CD4-positive, alpha-beta T cell treated with Interleukin-4 for 1 hour (primary cell): ENCODE measurements around the gene TRIM56.
"Not testable (repeated sequence)": the region's sequence is repeated elsewhere in the genome, so short reads cannot be mapped to it uniquely, and the experiment has no call there.

Experiments used
- DNase-seq, 2 donors: peaks; one replicate each; pipeline ENCODE4 v3.0.0-alpha.2; 2020 to 2022

The TRIM56 gene

DNA sequence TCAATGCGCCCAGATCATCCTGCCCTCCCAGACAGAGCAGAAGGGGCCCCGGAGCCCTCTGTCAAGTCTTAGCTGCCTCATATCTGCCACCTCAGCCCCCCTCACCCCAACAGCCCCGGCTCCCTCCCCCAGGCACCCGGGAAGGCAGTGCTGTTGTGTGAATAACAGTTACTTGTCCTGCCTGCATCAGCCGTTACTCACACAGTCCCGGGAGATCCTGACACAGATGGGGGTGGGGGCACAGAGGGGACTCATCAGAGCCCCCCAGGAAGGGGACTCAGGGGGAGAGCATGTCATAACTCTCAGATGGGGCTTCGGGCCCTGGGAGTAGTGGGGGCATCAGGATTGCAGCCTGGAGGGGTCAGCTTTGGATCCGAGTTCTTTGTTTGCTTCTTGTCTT is 29.2 kb downstream of the TRIM56 start:
- DNase-seq: no peak

DNA sequence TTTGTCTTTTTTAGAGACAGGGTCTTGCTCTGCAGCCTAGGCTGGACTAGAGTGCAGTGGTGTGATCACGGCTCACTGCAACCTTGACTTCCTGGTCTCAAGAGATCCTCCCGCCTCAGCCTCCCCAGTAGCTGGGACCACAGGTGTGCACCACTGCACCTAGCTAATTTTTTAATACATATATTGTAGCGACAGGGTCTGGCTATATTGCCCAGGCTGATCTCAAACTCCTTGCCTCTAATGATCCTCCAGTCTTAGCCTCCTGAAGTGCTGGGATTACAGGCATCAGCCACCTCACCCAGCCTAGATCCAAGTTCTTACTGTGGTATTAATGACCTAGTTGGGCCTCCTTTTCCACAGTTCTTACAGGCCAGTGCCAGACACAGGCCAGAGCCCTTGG is 29.9 kb downstream of the TRIM56 start:
- no peak for DNase-seq

DNA sequence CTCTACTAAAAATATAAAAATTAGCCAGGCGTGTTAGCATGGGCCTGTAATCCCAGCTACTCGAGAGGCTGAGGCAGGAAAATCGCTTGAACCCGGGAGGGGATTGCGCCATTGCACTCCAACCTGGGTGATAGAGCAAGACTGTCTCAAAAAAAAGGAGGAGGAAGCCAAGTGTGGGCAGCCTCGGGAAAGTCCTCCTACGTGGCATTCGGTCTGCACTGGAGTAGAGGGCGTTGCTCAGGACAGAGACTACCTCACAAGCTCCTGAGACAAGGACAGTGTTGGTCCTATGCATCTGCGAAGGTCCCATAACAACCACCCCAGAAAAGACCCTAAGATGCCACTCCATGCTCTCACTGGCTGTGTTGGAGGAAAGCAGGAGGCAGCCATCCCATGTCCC is 31.6 kb downstream of the TRIM56 start:
- DNase-seq: no peak

DNA sequence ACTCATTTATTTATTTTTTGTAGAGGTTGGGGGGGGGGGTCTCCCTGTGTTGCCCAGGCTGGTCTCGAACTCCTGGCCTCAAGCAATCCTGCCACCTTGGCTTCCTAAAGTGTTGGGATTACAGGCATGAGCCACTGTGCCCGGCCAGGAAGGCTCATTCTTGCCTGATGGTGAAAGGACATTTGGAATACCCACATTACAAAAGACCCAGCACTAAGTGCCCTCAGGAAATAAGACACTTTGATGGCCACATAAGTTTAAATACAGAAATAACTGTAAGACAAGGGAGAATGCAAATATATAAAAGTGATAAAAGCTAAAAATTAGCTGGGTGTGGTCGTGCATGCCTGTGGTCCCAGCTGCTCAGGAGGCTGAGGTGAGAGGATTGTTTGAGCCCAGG is 33.6 kb downstream of the TRIM56 start:
- no peak for DNase-seq

DNA sequence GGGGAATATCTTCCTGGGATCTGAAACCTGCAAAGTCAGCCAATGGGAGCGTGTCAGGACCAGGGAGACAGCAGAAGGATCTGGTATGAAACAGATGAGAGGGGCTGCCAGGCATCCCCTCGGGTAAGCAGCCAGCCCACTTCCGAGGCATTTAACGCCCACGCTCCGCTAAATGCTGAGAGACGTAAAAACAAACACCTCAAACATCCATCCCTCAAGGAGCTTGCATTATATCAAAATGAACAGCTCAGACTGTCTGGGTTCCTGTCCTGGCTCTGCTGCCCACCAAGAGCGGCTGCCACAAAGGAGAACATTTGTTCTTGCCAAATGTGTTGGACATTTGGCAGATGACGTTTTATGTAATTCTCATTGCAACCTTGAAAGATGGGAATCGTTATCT is 34.6 kb downstream of the TRIM56 start:
- DNase-seq: no peak

DNA sequence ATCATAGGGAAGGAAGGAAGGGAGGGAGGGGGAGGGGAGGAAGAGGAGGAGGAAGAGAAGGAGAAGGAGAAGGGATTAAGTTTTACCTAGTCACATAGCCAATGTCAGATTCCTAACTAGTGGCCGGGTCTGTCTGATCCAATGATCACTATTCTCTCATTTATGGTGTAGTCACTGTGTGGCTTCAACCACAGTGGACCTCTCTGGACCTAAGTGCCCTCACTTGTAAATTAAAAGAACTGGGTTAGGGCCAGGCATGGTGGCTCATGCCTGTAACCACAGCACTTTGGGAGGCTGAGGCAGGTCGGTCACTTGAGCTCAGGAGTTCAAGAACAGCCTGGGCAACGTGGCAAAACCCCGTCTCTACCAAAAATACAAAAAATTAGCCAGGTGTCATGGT is 35.0 kb downstream of the TRIM56 start:
- no peak for DNase-seq

DNA sequence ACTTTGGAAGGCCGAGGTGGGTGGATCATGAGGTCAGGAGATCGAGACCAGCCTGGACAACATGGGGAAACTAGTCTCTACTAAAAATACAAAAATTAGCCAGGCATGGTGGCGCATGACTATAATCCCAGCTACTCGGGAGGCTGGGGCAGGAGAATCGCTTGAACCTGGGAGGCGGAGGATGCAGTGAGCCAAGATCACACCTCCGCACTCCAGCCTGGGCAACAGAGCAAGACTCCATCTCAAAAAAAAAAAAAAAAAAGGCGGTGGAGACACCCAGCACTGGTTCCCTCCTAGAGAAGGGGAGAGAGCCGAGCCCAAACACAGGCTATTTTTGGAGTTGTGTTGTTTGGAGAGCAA is 36.3 kb downstream of the TRIM56 start:
- not testable (repeated sequence) for DNase-seq

DNA sequence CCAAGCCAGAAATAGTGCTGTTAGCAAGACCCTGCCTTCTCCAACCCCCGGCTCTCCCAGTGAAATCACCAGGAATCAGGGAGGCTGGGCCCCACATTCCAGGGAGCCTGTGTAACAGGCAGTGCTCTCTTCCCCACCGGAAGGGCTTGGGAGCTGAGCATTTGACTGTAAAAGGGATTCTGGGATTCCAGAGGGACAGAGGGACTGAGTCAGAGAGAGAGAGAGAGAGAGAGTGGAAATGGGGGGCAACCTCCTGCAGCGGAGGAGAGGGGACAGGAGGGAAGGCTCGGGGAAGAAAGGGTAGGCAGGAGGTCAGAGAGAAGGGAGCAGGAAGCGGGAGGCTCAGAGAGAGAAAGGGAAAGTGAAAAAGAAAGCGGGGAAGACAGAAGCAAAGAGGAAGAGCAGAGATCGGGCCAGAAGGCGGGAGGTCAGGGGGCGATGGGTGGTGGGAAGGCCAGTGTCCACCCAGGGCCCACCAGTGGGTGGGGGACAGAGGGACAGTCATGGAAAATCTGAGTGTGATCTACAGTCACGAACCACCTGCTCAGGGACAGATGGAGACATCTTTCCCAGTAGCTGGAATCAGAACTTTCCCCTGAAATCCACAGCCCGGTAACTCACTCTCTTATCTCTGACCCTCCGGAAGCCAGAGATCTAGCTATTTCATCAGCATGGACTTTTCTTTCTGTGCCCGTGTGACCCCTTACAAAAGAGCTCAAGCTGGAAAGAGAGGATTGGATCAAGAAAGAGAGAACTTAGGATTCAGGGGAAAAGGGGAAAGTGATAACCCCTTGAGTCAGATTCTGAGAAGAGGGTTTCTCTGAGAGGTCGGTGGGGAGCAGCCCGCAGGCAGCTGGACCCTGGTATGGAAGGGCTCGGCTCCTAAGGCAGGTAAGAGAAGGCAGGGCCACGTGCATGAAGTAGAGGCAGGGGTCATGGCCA is 37.0 kb downstream of the TRIM56 start:
- DNase-seq: no peak

DNA sequence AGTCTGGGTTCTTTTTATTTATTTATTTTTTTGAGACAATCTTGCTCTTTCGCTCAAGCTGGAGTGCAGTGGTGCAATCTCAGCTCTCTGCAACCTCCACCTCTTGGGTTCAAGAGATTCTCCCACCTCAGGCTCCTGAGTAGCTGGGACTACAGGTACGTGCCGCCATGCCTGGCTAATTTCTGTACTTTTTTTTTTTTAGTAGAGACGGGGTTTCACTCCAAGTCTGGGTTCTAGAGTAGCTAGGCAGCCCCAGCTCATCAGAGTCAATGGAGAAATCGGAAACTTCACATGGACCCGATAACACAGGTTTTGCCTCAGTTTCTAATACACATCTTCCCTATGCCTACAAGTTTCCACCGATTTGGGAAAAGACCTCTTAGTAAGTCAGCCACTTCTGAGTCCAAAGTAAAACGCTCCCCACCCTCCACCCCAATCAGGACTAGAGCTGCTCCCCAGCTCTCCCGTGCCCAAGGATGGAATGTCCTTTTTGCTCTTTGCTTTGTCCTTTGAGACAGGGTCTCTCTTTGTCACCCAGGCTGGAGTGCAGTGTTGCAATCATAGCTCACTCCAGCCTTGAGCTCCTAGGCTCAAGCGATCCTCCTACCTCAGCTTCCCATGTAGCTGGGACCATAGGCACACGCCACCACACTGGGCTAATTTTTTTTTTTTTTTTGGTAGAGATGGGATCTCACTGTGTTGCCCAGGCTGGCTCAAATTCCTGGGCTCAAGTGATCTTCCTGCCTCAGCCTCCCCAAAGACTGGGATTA is 37.8 kb downstream of the TRIM56 start:
- DNase-seq: no peak

DNA sequence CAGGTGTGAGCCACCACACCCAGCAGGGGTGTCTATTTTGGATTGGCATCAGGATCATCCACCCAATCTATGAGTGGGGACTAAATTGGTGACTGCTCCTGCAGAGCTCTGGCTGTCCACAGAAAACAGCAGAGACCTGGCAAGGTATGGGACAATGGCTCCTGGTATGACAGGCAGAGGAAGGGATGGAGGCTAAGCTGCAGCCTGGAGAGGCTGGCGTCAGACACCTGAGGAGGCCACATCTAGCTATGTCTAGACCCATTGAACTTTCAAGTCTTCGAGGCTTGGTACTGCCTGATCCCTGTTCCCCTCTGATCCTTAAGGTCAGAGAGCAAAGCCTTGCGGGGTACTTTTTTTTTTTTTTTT is 38.4 kb downstream of the TRIM56 start:
- DNase-seq: no peak

DNA sequence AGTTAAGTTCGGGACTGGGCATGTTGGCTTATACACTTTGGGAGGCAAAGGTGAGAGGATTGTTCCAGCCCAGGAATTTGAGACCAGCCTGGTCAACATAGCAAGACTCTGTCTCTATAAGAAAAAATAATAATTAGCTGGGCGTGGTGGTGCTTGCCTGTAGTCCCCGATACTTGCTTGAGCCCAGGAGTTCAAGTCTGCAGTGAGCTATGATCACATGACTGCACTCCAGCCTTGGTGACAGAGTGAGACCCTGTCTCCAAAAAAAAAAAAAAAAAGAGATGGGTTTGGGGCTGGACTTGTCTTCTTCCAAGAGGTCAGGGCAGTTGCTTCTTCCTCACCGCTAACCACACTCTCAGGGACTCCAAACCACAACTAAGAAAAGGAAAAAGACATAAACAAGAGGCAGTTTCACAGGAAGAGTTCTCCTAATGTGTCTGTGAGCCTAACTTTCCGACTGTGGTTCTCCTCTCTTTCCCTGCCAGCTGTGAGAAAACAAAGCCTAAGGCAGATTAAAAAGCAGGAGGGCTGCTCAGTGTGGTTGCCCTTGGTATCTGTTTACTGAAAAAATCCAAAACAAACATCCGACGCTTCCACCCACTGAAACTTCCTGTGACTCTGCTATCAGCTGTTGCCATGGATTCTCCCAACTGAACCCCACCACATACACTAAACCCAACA is 39.2 kb downstream of the TRIM56 start:
- DNase-seq: no peak

DNA sequence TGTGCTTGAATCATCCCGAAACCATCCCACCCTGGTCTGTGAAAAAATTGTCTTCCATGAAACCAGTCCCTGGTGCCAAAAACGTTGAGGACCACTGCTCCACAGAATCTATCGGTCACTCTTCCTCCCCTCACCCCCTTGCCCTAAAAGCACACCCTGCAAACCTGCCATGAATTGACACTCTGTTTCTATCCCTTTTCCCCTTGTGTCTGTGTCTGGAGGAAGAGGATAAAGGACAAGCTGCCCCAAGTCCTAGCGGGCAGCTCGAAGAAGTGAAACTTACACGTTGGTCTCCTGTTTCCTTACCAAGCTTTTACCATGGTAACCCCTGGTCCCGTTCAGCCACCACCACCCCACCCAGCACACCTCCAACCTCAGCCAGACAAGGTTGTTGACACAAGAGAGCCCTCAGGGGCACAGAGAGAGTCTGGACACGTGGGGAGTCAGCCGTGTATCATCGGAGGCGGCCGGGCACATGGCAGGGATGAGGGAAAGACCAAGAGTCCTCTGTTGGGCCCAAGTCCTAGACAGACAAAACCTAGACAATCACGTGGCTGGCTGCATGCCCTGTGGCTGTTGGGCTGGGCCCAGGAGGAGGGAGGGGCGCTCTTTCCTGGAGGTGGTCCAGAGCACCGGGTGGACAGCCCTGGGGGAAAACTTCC is 40.8 kb downstream of the TRIM56 start:
- peak; percentile 13 to 55 for DNase-seq

DNA sequence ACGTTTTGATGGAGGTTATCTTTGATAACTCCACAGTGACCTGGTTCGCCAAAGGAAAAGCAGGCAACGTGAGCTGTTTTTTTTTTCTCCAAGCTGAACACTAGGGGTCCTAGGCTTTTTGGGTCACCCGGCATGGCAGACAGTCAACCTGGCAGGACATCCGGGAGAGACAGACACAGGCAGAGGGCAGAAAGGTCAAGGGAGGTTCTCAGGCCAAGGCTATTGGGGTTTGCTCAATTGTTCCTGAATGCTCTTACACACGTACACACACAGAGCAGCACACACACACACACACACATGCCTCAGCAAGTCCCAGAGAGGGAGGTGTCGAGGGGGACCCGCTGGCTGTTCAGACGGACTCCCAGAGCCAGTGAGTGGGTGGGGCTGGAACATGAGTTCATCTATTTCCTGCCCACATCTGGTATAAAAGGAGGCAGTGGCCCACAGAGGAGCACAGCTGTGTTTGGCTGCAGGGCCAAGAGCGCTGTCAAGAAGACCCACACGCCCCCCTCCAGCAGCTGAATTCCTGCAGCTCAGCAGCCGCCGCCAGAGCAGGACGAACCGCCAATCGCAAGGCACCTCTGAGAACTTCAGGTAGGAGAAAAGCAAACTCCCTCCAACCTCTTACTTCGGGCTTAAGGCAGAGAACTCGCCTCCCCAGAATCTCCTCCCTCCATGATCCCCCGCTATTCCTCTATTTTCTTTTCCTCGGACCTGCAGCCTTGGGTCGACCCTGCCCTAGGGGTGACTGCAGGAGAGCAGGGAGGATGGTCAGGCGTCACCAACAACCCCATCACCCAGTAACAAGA is 41.6 kb downstream of the TRIM56 start, which contains the start of gene SERPINE1:
Gene SERPINE1, plus strand, starts transcription at position 454 of the 809 bp plus-strand sequence. CDS start 1,290 bp downstream, outside the sequence.
- DNase-seq: peak; percentile 61 to 70

DNA sequence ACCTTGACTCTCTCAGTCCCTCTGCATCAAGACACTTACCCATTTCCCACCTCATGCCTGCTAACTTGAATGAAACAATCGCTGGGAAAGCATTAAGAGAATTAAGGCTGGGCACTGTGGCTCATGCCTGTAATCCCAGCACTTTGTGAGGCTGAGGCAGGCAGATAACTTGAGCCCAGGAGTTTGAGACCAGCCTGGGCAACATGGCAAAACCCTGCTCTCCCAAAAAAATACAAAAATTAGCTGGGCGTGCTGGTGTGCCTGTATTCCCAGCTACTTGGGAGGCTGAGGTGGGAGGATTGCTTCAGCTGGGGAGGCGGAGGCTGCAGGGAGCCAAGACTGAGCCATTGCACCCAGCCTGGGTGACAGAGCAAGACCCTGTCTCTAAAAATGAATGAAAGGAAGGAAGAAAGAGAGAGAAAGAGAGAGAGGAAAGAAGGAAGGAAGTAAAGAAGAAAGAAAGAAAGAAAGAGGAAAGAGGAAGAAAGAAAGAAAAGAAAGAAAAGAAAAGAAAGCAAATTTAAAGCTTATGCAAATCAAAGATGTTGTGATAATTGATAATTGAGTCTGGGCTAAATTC is 42.3 kb downstream of the TRIM56 start:
- no peak for DNase-seq

DNA sequence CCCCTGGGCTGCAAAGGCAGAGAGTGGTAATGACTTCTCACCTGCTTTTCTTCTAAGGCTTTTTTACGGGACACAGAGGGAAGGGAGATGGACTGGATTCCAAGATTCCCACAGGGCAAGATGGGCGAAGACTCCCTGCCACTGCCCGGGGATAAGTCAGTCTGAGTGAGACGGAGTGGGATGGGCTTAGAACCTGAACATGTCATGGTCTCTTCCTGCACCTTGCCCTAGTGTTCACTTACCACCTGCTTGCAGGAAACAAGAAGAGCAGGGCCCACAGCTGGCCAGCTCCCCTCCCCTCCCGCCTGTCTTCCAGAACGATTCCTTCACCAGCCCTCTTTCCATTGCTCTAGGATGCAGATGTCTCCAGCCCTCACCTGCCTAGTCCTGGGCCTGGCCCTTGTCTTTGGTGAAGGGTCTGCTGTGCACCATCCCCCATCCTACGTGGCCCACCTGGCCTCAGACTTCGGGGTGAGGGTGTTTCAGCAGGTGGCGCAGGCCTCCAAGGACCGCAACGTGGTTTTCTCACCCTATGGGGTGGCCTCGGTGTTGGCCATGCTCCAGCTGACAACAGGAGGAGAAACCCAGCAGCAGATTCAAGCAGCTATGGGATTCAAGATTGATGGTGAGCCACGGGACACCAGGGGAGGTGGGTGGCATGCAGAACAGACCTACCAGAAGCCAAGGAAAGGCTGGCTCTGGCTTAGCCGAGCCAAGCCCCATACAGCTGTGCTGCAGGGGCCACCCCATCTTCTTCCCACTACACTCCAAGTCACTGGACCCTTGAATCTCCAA is 43.0 kb downstream of the TRIM56 start:
- no peak for DNase-seq

DNA sequence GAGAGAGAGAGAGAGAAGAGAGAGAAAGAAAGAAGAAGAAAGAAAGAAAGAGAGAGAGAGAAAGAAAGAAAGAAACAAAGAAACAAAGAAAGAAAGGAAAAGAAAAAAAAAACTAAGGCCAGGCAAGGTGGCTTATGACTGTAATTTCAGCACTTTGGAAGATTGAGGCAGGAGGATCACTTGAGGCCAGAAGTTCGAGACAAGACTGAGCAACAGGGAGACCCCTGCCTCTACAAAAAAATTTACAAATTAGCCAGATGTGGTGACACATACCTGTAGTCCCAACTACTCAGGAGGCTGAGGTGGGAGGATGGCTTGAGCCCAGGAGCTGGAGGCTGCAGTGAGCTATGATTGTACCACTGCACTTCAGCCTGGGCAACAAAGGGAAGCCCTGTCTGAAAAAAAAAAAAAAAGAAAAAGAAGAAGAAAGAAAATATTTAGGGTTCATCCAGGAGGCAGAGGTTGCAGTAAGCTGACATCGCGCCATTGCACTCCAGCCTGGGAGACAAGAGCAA is 44.4 kb downstream of the TRIM56 start:
- DNase-seq: no peak

DNA sequence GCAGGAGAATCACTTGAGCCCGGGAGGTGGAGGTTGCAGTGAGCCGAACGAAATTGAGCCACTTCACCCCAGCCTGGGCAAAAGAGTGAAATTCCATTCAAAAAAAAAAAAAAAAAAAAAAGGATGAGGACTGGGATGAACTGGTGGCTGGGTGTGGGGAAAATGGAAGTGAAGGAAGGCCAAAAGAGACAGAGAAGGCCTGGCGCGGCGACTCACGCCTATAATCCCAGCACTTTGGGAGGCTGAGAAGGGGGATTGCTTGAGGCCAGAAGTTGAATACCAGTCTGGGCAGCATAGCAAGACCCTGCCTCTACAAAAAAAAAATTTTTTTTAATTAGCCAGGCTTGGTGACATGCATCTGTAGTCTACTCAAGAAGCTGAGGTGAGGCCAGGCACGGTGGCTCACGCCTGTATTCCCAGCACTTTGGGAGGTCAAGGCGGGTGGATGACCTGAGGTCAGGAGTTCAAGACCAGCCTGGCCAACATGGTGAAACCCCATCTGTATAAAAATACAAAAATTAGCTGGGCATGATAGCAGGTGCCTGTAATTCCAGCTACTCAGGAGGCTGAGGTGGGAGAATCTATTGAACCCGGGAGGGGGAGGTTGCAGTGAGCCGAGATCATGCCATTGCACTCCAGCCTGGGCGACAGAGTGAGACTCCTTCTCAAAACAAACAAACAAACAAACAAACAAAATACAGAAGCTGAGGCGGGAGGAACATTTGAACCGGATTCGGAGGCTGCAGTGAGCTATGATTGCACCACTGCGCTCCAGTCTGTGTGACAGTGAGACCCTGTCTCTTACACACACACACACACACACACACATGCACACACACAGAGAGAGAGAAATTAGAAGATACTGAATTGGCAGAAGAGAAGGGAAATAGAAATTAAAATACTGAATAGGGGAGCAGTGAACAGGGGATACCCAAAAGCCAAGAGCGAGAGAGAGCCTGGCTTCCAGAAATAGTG is 47.6 kb downstream of the TRIM56 start:
- DNase-seq: not testable (repeated sequence)

DNA sequence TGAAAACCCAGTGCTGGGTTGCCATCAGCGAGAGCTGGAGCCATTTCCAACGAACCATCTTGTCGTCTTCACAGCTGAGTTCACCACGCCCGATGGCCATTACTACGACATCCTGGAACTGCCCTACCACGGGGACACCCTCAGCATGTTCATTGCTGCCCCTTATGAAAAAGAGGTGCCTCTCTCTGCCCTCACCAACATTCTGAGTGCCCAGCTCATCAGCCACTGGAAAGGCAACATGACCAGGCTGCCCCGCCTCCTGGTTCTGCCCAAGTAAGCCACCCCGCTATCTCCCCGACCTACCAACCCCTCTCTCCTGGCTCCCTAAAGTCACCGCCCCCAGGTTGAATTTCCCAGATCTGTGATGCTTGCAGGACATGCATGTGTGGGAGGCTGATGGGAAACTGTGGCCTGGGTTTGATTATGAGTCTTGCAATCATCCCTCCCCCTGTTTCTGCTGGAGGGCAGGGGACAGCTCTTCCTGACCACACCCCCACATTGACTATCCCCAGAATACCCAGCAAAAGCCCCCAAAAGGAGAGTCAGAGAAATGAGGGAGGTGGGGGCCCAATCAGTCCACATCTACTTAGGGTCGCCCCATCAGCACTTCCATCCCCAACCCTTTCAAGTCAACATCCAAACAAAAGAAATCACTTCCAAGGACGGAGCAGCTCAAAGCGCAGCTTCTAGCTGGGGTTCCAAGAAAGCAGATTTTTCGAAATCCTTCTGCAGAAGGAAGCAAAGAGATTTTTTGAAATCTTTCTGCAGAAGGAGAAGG is 48.5 kb downstream of the TRIM56 start:
- no peak for DNase-seq
